ENCODE results near the gene CMTM5. TPM values are rescaled to one million over a fixed set of nuclear protein-coding genes. Genes with fewer than 3 reads are reported as not detected.
"Not testable (repeated sequence)": the region's sequence is repeated elsewhere in the genome, so short reads cannot be mapped to it uniquely, and the experiment has no call there.

Gene CMTM5
- total RNA-seq, 4 donors from 2014 or later: 0.76 TPM; not detected in 3

DNA sequence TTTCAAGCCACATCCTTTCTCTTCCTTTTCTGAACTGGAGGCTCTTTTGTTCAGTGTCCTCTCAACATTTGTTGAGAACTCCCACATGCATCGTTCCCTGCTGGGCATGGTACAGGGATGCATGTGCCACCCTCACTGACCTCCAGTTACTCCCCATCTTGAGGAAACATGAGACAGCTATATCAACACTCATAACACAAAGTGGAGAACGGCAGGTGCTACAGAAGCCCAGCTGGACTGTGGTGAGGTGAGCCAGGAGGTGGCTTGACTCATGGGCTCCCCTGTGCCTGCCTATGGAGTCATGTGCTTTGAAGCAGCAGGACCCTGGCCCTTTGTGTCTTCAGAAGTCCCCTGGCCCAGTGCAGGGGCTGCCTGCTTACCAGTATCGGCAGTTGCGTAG lies 21.5 kb downstream of the CMTM5 start:
- DNase-seq (ENCODE audit: low spot score in 2 of 2): no peak
- no peak for TF ChIP-seq POLR2AphosphoS5 (IDR thresholded peaks at IDR 0.05)
- no peaks in the 10 kb centered on the region for H3K36me3 ChIP-seq
- no peaks in the 10 kb centered on the region for H3K9me3 ChIP-seq
- peaks cover 19% of the 10 kb centered on the region for H3K27me3 ChIP-seq
- H3K4me1 ChIP-seq: no peaks in the 10 kb centered on the region
- no peak overlapping the region for H3K27ac ChIP-seq
- 75% methylated on average over 2 of the region's 4 CpGs for whole genome bisulfite sequencing
- no peak overlapping the region for H3K4me3 ChIP-seq

DNA sequence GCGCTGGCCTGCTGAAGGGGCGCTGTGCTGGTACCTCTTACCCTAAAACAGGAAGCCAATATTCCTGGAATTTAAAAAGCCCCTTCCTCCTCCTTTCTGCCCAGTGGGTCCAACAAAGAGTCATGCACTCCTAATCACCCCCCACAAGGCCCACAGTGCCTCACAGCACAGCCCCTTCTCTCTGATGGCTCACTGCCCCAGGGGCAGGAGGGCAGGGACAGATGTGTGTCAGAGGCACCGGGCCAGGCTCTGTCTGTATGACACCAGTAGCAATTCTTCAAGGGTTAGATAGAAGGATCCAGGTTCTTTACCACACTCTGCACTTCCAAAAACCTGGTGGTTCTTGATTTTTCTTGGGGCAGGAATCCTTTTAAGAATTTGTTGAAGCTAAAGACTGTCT lies 22.3 kb downstream of the CMTM5 start:
- 89% methylated on average over 3 of the region's 3 CpGs for WGBS

GRCh38 chr14:23399591-23399990 lies 22.7 kb downstream of the CMTM5 start:
- TF ChIP-seq POLR2AphosphoS5 (IDR thresholded peaks at IDR 0.05): no peak
- TF ChIP-seq, protein P1, sequence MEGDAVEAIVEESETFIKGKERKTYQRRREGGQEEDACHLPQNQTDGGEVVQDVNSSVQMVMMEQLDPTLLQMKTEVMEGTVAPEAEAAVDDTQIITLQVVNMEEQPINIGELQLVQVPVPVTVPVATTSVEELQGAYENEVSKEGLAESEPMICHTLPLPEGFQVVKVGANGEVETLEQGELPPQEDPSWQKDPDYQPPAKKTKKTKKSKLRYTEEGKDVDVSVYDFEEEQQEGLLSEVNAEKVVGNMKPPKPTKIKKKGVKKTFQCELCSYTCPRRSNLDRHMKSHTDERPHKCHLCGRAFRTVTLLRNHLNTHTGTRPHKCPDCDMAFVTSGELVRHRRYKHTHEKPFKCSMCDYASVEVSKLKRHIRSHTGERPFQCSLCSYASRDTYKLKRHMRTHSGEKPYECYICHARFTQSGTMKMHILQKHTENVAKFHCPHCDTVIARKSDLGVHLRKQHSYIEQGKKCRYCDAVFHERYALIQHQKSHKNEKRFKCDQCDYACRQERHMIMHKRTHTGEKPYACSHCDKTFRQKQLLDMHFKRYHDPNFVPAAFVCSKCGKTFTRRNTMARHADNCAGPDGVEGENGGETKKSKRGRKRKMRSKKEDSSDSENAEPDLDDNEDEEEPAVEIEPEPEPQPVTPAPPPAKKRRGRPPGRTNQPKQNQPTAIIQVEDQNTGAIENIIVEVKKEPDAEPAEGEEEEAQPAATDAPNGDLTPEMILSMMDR (IDR thresholded peaks at IDR 0.05): no peak
- no peak for TF ChIP-seq EP300 (IDR thresholded peaks at IDR 0.05)
- TF ChIP-seq POLR2A (IDR thresholded peaks at IDR 0.05): no peak
- Histone ChIP-seq H3K27me3 (peaks cover 28% of the 10 kb centered on the region), H3K36me3 (no peaks in the 10 kb centered on the region), H3K27ac (no peak overlapping the region), H3K9me3 (no peaks in the 10 kb centered on the region), H3K4me1 (no peaks in the 10 kb centered on the region), H3K4me3 (no peak overlapping the region)
- WGBS: 80% methylated on average over 3 of the region's 6 CpGs
- no peak for DNase-seq (ENCODE audit: low spot score in 2 of 2)

More for the DNA sequence above, 22.3 kb downstream of the CMTM5 start:
- Histone ChIP-seq H3K4me1 (no peaks in the 10 kb centered on the region), H3K9me3 (no peaks in the 10 kb centered on the region), H3K4me3 (no peak overlapping the region), H3K27ac (no peak overlapping the region), H3K27me3 (peaks cover 24% of the 10 kb centered on the region), H3K36me3 (no peaks in the 10 kb centered on the region)
- TF ChIP-seq, protein P1 (IDR thresholded peaks at IDR 0.05): no peak
- TF ChIP-seq POLR2A (IDR thresholded peaks at IDR 0.05): no peak
- TF ChIP-seq POLR2AphosphoS5 (IDR thresholded peaks at IDR 0.05): no peak
- no peak for TF ChIP-seq EP300 (IDR thresholded peaks at IDR 0.05)
- no peak for DNase-seq (ENCODE audit: low spot score in 2 of 2)

GRCh38 chr14:23400496-23401149 lies 23.8 kb downstream of the CMTM5 start:
- not testable (repeated sequence) for H3K36me3 ChIP-seq; H3K9me3 ChIP-seq; H3K4me1 ChIP-seq; DNase-seq (ENCODE audit: low spot score in 2 of 2); H3K27ac ChIP-seq; H3K4me3 ChIP-seq
- 90% methylated on average over 8 of the region's 16 CpGs for WGBS
- peaks cover 37% of the 10 kb centered on the region for H3K27me3 ChIP-seq

GRCh38 chr14:23401291-23401690 lies 24.4 kb downstream of the CMTM5 start:
- H3K27me3 ChIP-seq: peaks cover 37% of the 10 kb centered on the region
- H3K27ac ChIP-seq: no peak overlapping the region
- no peaks in the 10 kb centered on the region for H3K36me3 ChIP-seq
- no peak overlapping the region for H3K4me3 ChIP-seq
- WGBS: 79% methylated on average over 4 of the region's 4 CpGs
- no peaks in the 10 kb centered on the region for H3K9me3 ChIP-seq
- TF ChIP-seq, protein P1 (IDR thresholded peaks at IDR 0.05): no peak
- no peak for TF ChIP-seq POLR2A (IDR thresholded peaks at IDR 0.05)
- TF ChIP-seq EP300 (IDR thresholded peaks at IDR 0.05): no peak
- no peak for TF ChIP-seq POLR2AphosphoS5 (IDR thresholded peaks at IDR 0.05)
- no peak for DNase-seq (ENCODE audit: low spot score in 2 of 2)
- H3K4me1 ChIP-seq: no peaks in the 10 kb centered on the region

DNA sequence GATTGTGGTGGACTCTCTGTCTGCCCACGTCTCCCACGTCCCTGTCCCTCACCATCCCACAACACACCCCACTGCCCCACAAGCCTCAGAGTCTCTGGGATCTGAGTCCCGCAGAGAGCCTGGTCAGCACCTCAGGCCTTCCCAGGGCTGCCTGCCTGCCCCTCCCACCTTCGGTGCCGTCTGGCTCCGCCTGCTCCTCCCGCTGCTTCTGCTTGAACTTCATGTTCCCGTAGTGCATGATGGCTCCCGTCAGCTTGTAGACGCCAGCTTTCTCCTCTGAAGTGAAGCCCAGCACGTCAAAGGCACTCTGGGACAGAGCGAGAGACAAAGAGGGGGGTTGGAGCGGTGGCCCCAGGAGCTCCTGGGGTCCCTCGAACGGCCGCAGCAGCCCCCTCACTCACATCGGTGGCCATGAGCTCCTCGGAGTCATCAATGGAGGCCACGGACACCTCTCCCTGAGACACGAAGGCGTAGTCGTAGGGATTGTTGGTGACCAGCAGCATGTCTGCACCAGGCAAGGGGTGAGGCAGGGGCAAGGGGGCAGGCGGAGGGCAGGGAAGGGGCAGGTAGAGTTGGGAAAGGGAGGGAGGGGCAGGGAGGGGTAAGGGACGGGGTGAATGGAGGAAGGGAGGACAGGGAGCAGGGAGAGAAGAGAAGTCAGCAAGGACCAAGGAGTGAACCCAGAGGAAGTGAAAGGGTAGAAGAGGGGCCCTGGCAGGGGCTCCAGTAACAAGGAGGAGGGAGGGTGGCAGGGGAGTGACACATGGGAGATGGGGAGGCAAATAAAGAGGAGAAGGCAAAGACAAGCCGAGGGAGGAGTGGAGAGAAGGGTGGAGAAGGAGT lies 25.7 kb downstream of the CMTM5 start:
- TF ChIP-seq EP300 (IDR thresholded peaks at IDR 0.05) (no peak), POLR2AphosphoS5 (IDR thresholded peaks at IDR 0.05) (no peak), POLR2A (IDR thresholded peaks at IDR 0.05) (no peak)
- TF ChIP-seq, protein P1 (IDR thresholded peaks at IDR 0.05): no peak
- Histone ChIP-seq H3K27ac (no peak overlapping the region), H3K4me3 (no peak overlapping the region), H3K9me3 (no peaks in the 10 kb centered on the region), H3K27me3 (peaks cover 41% of the 10 kb centered on the region), H3K36me3 (no peaks in the 10 kb centered on the region), H3K4me1 (no peaks in the 10 kb centered on the region)
- 72% methylated on average over 25 of the region's 25 CpGs for WGBS
- no peak for DNase-seq (ENCODE audit: low spot score in 2 of 2)
